Hematopoietic multipotent progenitor cell treated with erythropoietin and hydrocortisone succinate and interleukin-3 and kit ligand, for 8 days (in vitro differentiated cells): ENCODE results near the gene ZNF747.

Source experiments
- DNase-seq: peaks from one replicate; pipeline ENCODE4 v3.0.0-alpha.2; 2015

ZNF747 gene

DNA sequence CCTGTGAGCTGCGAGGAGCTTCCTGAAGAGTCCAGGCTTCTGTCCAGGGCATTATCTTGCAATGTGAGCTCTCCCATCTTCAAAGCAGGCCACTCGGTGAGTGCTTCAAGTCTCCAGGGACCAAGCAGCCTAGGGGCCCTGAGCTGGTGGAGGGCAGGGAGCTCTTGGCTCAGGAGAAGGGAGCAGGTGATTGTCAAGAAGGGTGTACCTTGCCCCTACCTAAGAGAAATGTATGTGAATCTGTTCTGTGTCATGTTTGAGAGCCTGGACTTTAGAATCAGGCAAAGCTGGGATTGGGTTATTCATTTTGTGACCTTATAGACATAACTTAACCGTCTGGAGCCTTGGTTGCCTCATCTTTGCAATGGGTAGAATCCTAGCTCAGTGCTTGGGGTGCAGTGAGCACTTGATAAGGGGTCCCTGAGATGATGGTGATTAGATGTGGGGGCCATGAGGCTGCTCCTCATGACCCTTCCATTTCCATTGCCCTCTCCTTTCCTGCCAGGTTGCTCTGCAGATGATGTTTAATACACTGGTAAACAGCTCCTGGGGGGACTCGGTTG lies 24.2 kb downstream of the ZNF747 start:
- no peak for DNase-seq

DNA sequence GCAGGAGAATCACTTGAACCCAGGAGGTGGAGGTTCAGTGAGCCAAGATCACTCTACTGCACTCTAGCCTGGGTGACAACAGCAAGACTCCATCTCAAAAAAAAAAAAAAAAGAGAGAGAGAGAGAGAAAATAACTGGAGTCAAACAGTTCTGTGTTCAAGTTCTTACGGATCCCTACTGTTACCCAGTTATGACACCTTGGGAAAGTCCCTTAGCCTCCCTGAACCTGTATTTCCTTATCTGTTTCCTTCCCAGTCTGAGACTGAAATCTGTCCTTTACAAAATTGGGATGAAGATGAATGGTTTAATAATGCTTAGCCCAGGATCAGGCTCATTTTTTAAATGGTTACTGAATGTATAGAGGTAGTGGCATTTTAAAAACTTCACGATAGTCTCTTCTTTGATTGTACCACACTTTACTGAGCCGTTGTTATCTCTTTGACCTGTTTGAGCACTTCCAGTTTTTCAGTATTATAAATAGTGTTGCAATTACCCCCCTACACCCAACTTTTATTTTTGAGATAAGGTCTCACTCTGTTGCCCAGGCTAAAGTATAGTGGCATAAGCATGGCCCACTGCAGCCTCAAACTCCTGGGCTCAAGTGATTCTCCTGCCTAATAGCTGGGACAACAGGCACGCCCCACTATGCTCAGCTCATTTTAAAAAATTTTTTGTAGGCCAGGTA lies 25.4 kb downstream of the ZNF747 start:
- peak; percentile 67 for DNase-seq

DNA sequence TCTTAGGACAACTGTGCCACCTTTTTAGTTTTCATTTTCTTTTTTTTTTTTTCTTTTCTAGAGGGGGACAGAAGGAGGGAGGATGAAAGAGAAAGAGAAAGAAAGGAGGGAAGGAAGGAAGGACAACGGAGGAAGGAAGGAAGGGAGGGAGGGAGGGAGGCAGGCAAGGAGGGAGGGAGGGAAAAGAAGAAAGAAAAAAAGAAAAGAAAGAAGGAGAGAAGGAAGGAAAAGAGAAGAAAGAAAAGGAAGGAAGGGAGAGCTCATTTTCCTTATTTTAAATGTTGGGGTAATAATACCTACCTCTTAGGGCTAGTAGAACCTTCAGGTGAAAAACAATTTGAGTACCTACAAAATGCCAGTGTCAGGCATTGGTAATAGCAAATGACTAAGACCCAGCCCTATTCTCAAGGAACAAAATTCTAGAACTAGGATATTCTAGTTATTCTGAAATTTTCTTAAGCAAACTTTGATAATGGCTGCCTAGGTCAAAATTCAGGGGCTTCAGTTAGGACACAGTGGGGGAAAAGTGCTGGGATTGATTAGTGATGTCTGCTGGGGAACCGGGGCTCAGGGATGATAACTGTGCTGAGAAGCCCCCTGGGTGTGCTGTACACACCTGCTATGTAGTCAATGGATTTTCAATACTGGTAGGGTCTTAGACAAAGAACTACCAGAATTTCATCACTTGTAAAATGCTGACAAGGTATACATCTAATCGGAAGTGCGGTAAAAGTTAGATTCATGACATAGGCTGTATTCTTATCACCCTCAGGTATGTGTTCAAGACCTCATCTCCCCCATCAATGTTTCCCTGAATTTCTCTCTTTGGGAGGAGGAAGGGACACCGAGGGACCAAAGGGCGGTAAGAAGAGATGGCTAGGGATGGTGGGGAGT lies 31.0 kb downstream of the ZNF747 start:
- DNase-seq: no peak

DNA sequence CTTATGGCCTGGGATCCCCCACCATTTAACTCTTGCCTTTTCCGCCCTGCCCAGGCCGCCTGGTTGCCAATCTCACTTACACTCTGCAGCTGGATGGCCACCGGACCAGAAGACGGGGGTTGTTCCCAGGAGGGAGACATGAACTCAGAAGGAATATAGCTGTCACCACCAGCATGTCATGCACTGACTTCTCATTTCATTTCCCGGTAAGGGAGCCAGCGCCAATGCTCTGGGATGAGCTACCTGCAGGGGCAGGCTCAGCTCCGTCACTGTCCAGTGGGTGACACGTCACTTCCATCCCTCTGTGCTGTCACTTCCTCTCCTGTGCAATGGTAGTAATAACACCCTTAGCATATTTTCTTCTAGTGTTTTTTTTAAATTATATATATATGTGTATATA lies 35.4 kb downstream of the ZNF747 start:
- no peak for DNase-seq

DNA sequence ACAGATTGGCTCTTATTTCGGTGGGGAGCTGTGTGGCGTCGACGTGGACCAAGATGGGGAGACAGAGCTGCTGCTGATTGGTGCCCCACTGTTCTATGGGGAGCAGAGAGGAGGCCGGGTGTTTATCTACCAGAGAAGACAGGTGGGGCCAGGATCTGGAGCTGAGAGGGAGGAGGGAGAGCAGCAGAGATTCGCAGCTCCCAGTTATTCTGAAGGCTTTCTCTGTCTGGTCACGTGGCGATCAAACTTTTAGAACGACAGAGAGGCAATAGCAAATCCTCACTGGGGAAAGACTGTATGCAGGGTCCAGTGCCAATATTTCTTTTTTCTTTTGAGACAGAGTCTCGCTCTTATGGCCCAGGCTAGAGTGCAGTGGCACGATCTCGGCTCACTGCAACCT lies 39.9 kb downstream of the ZNF747 start:
- DNase-seq: no peak

DNA sequence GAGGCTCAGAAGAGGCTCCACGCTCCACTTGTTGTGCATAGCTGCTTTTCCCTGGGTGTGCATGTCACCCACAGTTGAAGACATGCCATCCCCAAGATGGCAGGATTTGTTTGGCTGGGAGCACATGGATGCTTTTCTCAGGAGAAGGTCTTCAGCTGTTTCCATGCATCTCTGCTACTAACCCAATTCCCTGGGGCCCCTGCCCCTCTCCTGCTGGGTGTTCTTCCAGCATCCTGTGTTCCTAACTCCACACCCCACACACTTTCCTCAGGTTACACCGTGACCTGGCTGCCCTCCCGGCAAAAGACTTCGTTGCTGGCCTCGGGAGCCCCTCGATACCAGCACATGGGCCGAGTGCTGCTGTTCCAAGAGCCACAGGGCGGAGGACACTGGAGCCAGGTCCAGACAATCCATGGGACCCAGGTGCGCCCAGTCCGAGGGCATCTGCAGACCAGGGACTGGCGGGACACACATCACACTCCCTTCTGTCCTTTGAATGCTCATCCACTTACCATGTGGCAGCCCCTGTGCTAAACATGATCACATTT lies 40.6 kb downstream of the ZNF747 start:
- DNase-seq: no peak

DNA sequence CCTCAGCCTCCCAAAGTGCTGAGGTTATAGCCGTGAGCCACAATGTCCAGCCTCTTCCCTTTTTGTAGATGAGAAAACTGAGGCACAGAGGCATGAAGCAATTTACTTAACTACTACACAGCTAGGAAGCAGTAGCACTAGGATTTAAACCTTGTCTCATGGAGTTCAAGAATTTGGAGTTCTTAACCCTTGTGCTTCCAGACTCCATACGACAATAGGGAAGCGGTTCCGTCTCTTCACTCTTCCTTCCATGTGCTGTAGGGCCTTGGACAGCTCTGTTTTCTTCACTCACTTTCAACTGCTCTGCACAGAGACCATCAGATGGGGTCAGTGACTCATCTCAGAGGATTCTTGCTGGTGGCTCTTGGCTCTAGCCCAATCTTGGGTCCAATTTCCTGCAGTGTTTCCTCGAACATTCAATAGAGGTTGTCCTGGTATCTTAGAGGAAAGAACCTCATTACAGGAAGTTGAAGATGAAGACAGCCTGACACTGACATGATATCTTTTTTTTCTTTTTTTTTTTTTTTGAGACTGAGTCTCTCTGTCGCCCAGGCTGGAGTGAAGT lies 42.8 kb downstream of the ZNF747 start:
- DNase-seq: peak; percentile 87

DNA sequence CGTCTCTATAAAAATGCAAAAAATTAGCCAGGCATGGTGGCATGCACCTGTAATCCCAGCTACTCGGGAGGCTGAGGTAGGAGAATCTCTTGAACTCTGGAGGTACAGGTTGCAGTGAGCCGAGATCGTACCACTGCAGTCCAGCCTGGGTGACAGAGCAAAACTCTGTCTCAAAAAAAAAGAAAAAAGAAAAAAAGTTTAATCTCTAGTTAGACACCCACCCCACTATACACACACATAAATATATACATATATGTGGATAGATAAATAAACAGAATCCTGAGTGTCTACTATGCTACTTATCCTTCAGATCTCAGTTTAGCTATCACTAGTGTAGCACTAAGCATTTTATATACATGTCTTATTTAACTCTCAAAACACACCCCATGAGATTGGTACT lies 43.4 kb downstream of the ZNF747 start:
- no peak for DNase-seq

DNA sequence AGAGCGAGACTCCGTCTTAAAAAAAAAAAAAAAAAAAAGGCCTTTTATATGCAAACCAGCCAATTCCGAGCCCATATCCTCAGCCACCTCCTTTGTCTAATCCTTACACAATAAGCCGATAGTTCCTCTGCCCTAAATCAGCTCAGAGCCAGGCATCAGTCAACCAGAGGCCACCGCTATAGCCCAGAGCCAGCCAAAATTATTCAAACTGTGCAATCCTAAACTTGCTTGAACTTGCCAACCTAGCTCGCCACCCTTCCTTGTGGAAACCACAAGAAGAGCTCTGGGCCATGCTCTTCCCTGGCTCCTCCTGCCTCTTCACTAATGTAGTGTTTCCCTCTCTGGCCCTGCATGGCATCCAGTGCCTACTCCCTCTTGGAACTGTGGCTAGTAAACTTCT lies 44.4 kb downstream of the ZNF747 start:
- peak; percentile 34 for DNase-seq

DNA sequence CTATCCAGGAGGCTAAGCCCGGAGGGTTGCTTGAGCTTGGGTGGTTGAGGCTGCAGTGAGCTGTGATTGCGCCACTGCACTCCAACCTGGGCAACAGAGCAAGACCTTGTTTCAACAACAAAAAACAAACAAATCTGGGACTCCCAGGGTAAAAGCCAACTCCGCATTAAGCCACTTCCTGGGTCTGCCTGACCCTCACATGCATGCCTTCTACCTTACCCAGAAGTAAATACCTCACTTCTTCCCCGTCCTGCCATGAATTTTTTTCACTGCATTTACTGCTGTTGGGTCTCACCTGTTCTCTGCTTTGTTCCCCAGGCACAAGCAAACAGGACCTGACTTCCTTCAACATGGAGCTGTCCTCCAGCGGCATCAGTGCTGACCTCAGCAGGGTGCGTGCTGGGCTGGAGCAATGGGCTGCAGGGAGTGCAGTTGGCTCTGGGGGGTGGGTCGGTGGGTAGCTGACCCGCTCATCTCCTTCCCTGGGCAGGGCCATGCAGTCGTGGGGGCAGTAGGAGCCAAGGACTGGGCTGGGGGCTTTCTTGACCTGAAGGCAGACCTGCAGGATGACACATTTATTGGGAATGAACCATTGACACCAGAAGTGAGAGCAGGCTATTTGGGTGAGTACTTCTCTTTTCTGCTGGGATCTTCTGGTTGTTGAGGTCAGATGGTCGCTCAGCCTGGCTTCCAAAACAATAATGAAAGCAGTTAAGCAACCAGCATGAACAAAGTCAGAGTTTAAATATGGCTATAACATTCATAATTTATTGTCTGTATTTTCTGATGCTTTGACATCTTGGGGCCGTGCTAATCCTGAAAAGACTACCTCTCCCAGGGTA lies 45.7 kb downstream of the ZNF747 start:
- no peak for DNase-seq

DNA sequence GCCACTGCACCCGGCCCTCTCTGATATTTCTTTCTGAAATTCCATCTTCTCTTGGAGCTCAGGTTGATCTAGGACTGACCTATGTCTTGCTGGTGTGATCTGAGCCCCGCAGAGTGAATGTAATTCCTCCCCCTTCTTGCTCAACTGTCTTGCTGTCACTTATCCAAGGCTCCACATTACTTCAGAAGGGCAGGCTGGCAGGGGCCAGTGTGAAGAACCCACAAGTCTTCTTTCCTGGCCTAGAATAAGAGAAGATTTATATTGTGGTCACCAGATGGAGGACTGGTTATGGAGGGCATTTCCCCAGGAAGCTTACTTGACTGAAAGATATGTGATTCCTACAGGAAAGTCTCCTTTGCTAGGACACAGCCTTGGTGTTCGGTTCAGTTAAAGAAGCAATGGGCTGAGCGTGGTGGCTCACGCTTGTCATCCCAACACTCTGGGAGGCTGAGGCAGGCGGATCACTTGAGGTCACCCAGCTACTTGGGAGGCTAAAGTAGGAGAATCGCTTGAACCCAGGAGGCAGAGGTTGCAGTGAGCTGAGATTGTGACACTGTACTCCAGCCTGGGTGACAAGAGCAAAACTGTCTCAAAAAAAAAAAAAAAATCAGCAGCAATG lies 48.7 kb downstream of the ZNF747 start:
- DNase-seq: no peak

DNA sequence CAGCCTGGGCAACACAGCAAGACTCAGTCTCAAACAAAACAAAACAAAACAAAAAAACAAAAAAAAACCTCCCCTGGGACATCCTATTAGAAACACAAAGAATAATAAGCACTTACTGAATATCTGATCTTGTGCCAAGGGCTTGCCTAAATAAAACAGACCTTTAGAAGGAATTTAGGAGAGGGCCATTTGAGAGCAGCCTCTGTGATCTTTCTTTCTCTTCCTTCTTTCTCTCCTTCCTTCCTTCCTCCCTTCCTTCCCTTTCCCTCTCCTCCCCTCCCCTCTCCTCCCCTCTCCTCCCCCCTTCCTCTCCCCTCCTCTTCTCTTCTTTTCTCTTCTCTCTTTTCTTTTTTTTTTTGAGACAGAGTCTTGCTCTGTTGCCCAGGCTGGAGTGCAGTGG lies 49.8 kb downstream of the ZNF747 start:
- DNase-seq: no peak

DNA sequence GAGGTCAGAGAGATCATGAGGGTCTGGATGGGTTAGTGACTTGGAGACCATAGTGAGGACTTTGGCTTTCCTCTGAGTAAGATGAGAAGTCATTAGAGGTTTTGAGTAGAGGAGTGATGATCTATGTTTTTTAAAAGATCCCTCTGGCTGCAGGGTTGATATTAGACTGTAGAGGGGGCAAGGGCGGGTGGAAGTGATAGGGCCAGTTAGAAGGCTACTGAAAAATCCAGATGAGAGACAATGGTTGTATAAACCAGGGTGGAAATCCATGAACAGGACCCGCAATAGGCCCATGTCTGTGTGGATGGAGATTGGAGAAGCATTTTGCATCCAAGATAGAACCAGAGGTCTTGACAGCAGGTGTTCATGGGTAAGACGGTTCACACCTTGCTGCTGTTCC lies 52.3 kb downstream of the ZNF747 start:
- DNase-seq: peak; percentile 71

DNA sequence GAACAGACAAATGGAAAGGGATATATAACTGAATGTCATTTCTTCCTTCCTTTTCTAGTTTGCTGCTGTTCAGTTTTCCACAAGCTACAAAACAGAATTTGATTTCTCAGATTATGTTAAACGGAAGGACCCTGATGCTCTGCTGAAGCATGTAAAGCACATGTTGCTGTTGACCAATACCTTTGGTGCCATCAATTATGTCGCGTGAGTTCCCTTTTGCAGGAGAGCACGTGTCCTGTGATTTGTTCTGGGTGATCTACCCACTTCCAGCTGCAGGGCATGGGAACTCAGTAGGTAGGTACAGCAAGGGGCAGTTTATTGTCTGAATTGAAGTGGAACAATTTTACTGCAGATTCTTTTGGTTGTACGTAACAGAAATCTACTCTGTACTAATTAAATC lies 53.3 kb downstream of the ZNF747 start:
- DNase-seq: no peak
